Epithelial cell of proximal tubule (primary cell): Measurements from ENCODE around the gene RALY. TPM values are rescaled to one million over a fixed set of nuclear protein-coding genes. Genes with fewer than 3 reads are reported as not detected.
A peak's percentile ranks its signal among the peaks of the same experiment; 100 is the strongest.

Source experiments
- DNase-seq: peaks from one replicate; pipeline ENCODE4 v3.0.0-alpha.2; 2011; ENCODE audit warnings: low read depth
- H3K4me3 ChIP-seq: 2 replicates; pipeline ENCODE4 v1.5.1; 2011; ENCODE audit warnings: low read depth, mild to moderate bottlenecking, low read length
- total RNA-seq: library from RNA; depleted of rRNA; stranded (reverse); fragments of >200 nt; gene quantifications from 2 replicates; pipeline ENCODE4 v1.2.3, GENCODE V29; 2015
- TF ChIP-seq, protein P1 (sequence below): conservative IDR thresholded peaks from 2 replicates; pipeline ENCODE4 v1.5.1; 2012; ENCODE audit warnings: low read depth, mild to moderate bottlenecking, low read length

Gene RALY
- total RNA-seq, 1 donor from 2014 or later, result 111 TPM

DNA sequence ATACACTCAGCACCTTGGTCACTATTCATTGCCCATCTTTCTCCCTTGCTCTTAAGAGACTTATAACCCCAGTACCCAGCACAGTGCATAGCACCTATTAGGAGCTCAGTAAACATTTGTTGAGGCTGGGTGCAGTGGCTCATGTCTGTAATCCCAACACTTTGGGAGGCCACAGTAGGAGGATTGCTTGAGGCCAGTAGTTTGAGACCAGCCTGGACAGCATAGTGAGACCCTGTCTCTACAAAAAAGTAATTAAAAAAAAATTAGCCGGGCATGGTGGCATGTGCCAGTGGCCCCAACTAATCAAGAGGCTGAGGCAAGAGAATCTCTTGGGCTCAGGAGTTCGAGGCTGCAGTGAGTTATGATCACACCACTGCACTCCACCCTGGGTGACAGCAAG is 126.5 kb downstream of the RALY start:
- no peak for DNase-seq
- H3K4me3 ChIP-seq, result no peak overlapping the region
- TF ChIP-seq, protein P1, sequence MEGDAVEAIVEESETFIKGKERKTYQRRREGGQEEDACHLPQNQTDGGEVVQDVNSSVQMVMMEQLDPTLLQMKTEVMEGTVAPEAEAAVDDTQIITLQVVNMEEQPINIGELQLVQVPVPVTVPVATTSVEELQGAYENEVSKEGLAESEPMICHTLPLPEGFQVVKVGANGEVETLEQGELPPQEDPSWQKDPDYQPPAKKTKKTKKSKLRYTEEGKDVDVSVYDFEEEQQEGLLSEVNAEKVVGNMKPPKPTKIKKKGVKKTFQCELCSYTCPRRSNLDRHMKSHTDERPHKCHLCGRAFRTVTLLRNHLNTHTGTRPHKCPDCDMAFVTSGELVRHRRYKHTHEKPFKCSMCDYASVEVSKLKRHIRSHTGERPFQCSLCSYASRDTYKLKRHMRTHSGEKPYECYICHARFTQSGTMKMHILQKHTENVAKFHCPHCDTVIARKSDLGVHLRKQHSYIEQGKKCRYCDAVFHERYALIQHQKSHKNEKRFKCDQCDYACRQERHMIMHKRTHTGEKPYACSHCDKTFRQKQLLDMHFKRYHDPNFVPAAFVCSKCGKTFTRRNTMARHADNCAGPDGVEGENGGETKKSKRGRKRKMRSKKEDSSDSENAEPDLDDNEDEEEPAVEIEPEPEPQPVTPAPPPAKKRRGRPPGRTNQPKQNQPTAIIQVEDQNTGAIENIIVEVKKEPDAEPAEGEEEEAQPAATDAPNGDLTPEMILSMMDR, result no peak

DNA sequence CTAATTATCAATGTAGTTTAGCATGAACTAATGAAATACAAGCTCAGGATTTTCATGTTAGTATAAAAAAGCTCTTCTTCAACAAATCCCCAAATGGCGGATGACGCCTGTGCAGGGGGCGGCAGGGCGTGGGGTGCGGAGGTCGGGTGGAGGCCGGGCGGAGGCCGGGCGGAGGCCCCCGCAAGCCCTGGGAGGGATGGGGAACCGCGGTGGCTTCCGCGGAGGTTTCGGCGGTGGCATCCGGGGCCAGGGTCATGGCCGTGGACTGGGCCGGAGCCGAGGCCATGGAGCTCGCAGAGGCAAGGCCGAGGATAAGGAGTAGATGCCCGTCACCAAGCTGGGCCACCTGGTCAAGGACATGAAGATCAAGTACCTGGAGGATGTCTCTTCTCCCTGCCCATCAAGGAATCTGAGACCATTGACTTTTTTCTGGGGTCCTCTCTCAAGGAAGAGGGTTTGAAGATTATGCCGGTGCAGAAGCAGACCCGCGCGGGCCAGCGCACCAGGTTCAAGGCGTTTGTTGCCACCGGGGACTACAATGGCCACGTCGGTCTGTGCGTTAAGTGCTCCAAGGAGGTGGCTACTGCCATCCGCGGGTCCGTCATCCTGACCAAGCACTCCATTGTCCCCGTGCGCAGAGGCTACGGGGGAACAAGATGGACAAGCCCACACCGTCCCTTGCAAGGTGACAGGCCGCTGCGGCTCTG is 128.7 kb downstream of the RALY start:
- DNase-seq, result no peak
- H3K4me3 ChIP-seq, result no peak overlapping the region
- TF ChIP-seq, protein P1, result no peak

DNA sequence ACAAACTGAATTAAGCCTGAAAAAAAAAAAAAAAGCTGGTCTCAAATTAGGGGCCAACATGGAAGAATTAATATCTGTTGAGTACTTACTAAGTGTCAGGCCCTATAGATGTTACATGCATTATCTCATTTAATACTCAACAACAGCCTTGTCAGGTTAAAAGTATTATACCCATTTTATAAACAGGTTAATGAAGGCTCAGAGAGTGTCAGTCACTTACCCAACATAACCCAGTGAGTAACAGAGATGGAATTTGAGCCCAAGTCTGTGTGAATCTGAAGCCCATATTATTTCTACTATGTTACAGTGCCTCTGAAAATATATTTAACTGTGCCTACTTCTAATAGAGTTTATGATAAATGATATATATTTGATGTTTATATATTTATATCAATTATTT is 129.6 kb downstream of the RALY start:
- no peak overlapping the region for H3K4me3 ChIP-seq
- DNase-seq, result no peak
- TF ChIP-seq, protein P1, result no peak

DNA sequence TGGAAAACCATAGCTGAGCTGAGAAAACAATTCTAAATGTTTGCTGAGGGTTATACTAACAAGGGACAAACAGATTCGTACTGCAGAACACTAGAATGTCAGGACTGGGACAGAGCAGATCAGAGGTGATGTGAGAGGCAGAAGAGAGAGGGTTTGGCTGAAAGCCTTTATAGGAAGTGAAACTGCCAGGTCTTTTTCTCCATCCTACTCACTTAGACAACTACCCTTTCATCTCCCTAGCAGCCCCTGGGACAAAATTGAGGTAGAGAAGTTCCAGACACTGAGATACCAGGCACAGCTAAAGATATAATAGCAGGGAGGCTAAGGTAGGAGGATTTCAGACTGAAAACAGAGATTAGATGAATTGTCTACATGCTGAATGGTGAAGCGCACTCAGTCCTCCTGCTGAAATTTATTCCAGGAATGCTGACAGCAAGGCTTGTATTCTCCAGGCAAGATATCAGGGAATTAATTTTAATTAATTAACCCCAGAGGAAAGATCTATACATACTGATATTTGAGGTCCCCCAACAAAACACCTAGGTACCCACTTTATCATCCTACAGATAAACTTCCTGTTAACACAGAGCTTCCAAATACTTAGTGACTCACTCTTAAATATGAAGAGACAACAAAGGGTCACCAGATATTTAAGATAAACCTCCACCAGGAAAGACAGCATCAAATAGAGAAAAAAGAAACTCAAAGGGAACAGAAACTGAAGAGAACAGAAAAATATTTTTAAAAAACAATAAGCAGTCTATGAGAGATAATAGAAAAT is 130.9 kb downstream of the RALY start:
- no peak overlapping the region for H3K4me3 ChIP-seq

DNA sequence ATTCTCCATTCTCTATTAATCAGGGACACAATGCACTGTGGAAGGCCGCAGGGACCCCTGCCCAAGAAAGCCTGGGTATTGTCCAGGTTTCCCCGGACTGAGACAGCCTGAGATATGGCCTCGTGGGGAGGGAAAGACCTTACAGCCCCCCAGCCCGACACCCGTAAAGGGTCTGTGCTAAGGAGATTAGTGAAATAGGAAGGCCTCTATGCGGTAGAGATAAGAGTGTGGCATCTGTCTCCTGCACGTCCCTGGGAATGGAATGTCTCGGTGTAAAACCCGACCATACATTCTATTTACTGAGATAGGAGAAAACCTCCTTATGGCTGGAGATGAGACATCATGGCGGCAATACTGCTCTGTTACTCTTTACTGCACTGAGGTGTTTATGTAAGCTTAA is 134.1 kb downstream of the RALY start:
- TF ChIP-seq, protein P1, result no peak
- no peak for DNase-seq

More for the DNA sequence above, 130.9 kb downstream of the RALY start:
- DNase-seq, result no peak
- TF ChIP-seq, protein P1, result no peak

DNA sequence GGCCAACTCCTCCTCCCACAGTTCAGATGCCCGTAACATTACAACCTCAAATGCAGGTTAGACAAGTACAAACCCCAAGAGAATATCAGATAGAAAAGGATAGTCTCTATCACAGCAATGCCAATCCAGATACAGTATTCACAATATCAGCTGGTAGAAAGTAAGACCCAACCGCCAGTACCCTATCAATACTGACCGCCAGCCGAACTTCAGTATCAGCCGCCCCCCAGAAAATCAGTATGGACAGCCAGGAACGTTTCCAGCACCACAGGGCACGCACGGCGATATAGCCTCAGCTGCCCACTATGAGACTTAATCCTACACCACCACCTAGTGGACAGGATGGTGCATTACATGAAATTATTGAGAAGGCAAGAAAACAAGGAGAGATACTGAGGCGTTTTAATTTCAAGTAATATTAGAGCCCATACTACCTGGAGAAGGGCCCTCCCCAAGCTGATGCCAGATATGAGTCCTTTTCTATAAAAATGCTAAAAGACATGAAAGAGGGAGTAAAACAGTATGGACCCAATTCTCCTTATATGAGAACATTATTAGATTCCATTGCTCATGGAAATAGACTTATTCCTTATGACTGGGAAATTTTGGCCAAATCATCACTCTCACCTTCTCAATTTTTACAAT is 135.9 kb downstream of the RALY start:
- no peak for DNase-seq
- TF ChIP-seq, protein P1, result peak; percentile 87
- H3K4me3 ChIP-seq, result peak overlapping the region; percentile 38

More for the DNA sequence above, 134.1 kb downstream of the RALY start:
- H3K4me3 ChIP-seq, result no peak overlapping the region
